ENCODE results near the gene ATCAY. TPM values are rescaled to one million over a fixed set of nuclear protein-coding genes. Genes with fewer than 3 reads are reported as not detected.

ATCAY gene
- total and polyA plus RNA-seq, 2 of the 13 experiments (the other 11 are each of a cell fraction or from before 2014, with no cell fraction given): not detected

DNA sequence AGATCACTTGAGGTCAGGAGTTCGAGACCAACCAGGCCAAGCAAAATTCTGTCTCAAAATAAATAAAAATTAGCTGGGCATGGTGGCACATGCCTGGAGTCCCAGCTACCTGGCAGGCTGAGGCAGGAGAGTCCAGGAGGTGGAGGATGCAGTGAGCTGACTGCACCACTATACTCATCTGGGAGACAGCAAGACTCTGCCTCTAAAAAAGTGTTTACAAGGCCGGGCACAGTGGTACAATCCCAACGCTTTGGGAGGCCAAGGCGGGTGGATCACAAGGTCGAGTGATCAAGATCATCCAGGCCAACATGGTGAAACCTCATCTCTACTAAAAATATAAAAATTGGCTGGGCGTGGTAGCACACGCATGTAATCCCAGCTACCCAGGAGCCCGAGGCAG, 94.7 kb downstream of the ATCAY start:
- Histone ChIP-seq H3K9ac (ENCODE audit: insufficient read depth, low read depth, low read length) (no peak overlapping the region), H3K27me3 (ENCODE audit: control insufficient read depth in 1 of 2, insufficient read depth in 2 of 2, low read length in 2 of 2) (no peaks in the 10 kb centered on the region; a peak in 1 of 5 replicates), H3K4me2 (ENCODE audit: low read depth, low read length) (no peak overlapping the region), H3K9me3 (ENCODE audit: low read length) (no peaks in the 10 kb centered on the region), H3K36me3 (replicated peaks in 1 of 2; ENCODE audit: control insufficient read depth in 1 of 2, insufficient read depth in 2 of 2, low read length in 2 of 2) (peaks cover 36 to 43% of the 10 kb centered on the region in 2 experiments), H3K27ac (ENCODE audit: extremely low read length, insufficient read depth, low read length) (no peak overlapping the region), H2AFZ (ENCODE audit: low read length) (no peak overlapping the region), H3K79me2 (ENCODE audit: insufficient read depth, low read length) (peaks cover 8% of the 10 kb centered on the region), H3K4me3 (replicated peaks in 1 of 3; ENCODE audit: insufficient read depth in 1 of 3, low read depth in 2 of 3, low read length in 3 of 3) (no peak overlapping the region), H4K20me1 (ENCODE audit: insufficient read depth, low read length) (peaks cover 47% of the 10 kb centered on the region), H3K4me1 (ENCODE audit: insufficient read depth, low read length) (peaks cover 6% of the 10 kb centered on the region; the same call in 1 of the 2 replicates)
- 0 out of 2 replicates have a peak, but pooled peaks have one; percentile 10 for TF ChIP-seq KDM2A (CRISPR knock-in tag; IDR thresholded peaks at IDR 0.05; ENCODE audit: borderline replicate concordance, low read depth)
- peak in 1 of 2 experiments; percentile 39; a peak in 2 of 4 replicates for TF ChIP-seq POLR2A (IDR thresholded peaks at IDR 0.05; ENCODE audit: insufficient read depth in 1 of 2, low read depth in 2 of 2, low read length in 2 of 2)
- TF ChIP-seq ZMYM3 (CRISPR knock-in tag; IDR thresholded peaks at IDR 0.05): no peak
- TF ChIP-seq, protein P1, sequence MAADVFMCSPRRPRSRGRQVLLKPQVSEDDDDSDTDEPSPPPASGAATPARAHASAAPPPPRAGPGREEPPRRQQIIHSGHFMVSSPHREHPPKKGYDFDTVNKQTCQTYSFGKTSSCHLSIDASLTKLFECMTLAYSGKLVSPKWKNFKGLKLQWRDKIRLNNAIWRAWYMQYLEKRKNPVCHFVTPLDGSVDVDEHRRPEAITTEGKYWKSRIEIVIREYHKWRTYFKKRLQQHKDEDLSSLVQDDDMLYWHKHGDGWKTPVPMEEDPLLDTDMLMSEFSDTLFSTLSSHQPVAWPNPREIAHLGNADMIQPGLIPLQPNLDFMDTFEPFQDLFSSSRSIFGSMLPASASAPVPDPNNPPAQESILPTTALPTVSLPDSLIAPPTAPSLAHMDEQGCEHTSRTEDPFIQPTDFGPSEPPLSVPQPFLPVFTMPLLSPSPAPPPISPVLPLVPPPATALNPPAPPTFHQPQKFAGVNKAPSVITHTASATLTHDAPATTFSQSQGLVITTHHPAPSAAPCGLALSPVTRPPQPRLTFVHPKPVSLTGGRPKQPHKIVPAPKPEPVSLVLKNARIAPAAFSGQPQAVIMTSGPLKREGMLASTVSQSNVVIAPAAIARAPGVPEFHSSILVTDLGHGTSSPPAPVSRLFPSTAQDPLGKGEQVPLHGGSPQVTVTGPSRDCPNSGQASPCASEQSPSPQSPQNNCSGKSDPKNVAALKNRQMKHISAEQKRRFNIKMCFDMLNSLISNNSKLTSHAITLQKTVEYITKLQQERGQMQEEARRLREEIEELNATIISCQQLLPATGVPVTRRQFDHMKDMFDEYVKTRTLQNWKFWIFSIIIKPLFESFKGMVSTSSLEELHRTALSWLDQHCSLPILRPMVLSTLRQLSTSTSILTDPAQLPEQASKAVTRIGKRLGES (CRISPR knock-in tag; IDR thresholded peaks at IDR 0.05; ENCODE audit: borderline replicate concordance): no peak
- TF ChIP-seq PAF1 (CRISPR knock-in tag; IDR thresholded peaks at IDR 0.05): peak; percentile 70; the same call in 1 of the 2 replicates
- no TSS peak for BruUV-seq (replicated peaks)
- ChIA-PET POLR2A (interaction anchor here (0.6 to 2.8 kb wide), 3 partner anchors 10 to 98 kb away, joined by 4 to 15 read pairs (median 14); partner anchors contain the start of gene EEF2), CTCF (ENCODE audit: low intra/inter-chr PET ratio, low total read pairs) (no interaction called here)
- in situ Hi-C loops (cut with HindIII; ENCODE audit: extremely low pct_ligation_motif_present, low pct_unique_long_range_greater_than_20kb): no loop called here
- ATAC-seq: no peak
- FAIRE-seq: no peak
- 95% methylated on average over 8 of the region's 8 CpGs for WGBS (ENCODE audit: low lambda C conversion rate)
- intact Hi-C loops (cut with micrococcal nuclease; ENCODE audit: unreplicated experiment): no loop called here
- no peak for DNase-seq (ENCODE audit: low spot score)

DNA sequence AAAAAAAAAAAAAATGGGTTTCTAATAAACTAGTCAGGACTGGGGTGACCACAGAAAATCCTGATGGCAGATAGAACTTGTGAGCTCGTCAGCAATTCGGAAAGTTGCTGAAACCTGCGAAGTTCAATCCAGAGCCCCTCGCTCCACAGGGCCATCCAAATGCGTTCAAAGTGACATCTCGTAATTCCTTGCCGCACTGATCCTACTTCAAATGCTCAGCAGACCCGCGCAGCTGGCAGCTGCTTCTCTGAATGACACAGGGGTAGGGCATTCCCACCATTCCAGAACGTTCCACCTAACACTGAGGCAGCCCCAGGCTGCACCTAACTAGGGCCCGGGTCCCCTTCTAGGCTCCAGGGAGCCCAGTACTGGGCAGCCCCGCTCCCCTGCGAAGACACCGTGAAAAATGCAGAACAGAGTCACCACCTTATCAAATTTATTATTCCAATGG, 95.2 kb downstream of the ATCAY start:
- FAIRE-seq (no peak), DNase-seq (ENCODE audit: low spot score) (no peak), ATAC-seq (no peak)
- Histone ChIP-seq H2AFZ (ENCODE audit: low read length) (no peak overlapping the region), H3K4me2 (ENCODE audit: low read depth, low read length) (no peak overlapping the region), H3K9me3 (ENCODE audit: low read length) (no peaks in the 10 kb centered on the region), H3K36me3 (replicated peaks in 1 of 2; ENCODE audit: control insufficient read depth in 1 of 2, insufficient read depth in 2 of 2, low read length in 2 of 2) (peaks cover 41 to 48% of the 10 kb centered on the region in 2 experiments), H3K4me1 (ENCODE audit: insufficient read depth, low read length) (peaks cover 7% of the 10 kb centered on the region; the same call in 1 of the 2 replicates), H3K4me3 (replicated peaks in 1 of 3; ENCODE audit: insufficient read depth in 1 of 3, low read depth in 2 of 3, low read length in 3 of 3) (no peak overlapping the region), H4K20me1 (ENCODE audit: insufficient read depth, low read length) (peaks cover 52% of the 10 kb centered on the region), H3K9ac (ENCODE audit: insufficient read depth, low read depth, low read length) (no peak overlapping the region), H3K79me2 (ENCODE audit: insufficient read depth, low read length) (peaks cover 7% of the 10 kb centered on the region), H3K27me3 (ENCODE audit: control insufficient read depth in 1 of 2, insufficient read depth in 2 of 2, low read length in 2 of 2) (no peaks in the 10 kb centered on the region), H3K27ac (ENCODE audit: extremely low read length, insufficient read depth, low read length) (no peak overlapping the region)
- ChIA-PET POLR2A (interaction anchor here (0.6 to 2.8 kb wide), 3 partner anchors 10 to 98 kb away, joined by 4 to 15 read pairs (median 14); partner anchors contain the start of gene EEF2), CTCF (ENCODE audit: low intra/inter-chr PET ratio, low total read pairs) (no interaction called here)
- 93% methylated on average over 14 of the region's 14 CpGs for WGBS (ENCODE audit: low lambda C conversion rate)
- intact Hi-C loops (cut with micrococcal nuclease; ENCODE audit: unreplicated experiment): no loop called here
- in situ Hi-C loops (cut with HindIII; ENCODE audit: extremely low pct_ligation_motif_present, low pct_unique_long_range_greater_than_20kb): no loop called here
- no TSS peak for BruUV-seq (replicated peaks)
- peak; percentile 43; the same call in 1 of the 2 replicates for TF ChIP-seq SSRP1 (CRISPR knock-in tag; IDR thresholded peaks at IDR 0.05)
- TF ChIP-seq CEBPG (CRISPR knock-in tag; IDR thresholded peaks at IDR 0.05): no peak
- no peak for TF ChIP-seq ZBTB1 (CRISPR knock-in tag; IDR thresholded peaks at IDR 0.05; ENCODE audit: borderline replicate concordance)
- peak; percentile 10; the same call in 1 of the 2 replicates for TF ChIP-seq RBFOX2 (IDR thresholded peaks at IDR 0.05; ENCODE audit: low read depth, low read length)
- no peak for TF ChIP-seq SOX13 (IDR thresholded peaks at IDR 0.05)
- TF ChIP-seq SOX13 (CRISPR knock-in tag; conservative IDR thresholded peaks at IDR 0.05 in 1 of 2, IDR thresholded peaks at IDR 0.05 in 1 of 2): peak in 1 of 2 experiments; percentile 96; a peak in 2 of 4 replicates
- no peak for TF ChIP-seq ZNF761 (CRISPR knock-in tag; conservative IDR thresholded peaks at IDR 0.05)
- no peak for TF ChIP-seq RELA (CRISPR knock-in tag; IDR thresholded peaks at IDR 0.05)
- TF ChIP-seq TSC22D2 (CRISPR knock-in tag; IDR thresholded peaks at IDR 0.05; ENCODE audit: borderline replicate concordance): no peak
- TF ChIP-seq ZNF501 (CRISPR knock-in tag; IDR thresholded peaks at IDR 0.05): no peak
- no peak for TF ChIP-seq BHLHE40 (IDR thresholded peaks at IDR 0.05; ENCODE audit: low read length)
- no peak for TF ChIP-seq SRSF4 (IDR thresholded peaks at IDR 0.05; ENCODE audit: low read depth, low read length, poor library complexity, severe bottlenecking)
